ENCODE data around the gene ESRRB. TPM values are rescaled to one million over a fixed set of nuclear protein-coding genes. Genes with fewer than 3 reads are reported as not detected.

Gene ESRRB
- total and polyA plus RNA-seq, 8 donors: 0.58 to 4.6 (median 3.8) TPM; not detected in 2

GRCh38 chr14:76412501-76412900 is 36.6 kb downstream of the ESRRB start:
- TF ChIP-seq CTCF (IDR thresholded peaks at IDR 0.05) (no peak), POLR2A (IDR thresholded peaks at IDR 0.05) (no peak)

GRCh38 chr14:76413106-76413961 is 37.4 kb downstream of the ESRRB start:
- Histone ChIP-seq H3K4me3 (no peak overlapping the region), H3K27me3 (peaks cover 0 to 50% (median 8%) of the 10 kb centered on the region in 3 donors)
- 31 to 51% (median 35%) methylated on average over 14 to 22 of the region's 23 CpGs for WGBS, 5 donors

More at GRCh38 chr14:76412501-76412900, 36.6 kb downstream of the ESRRB start:
- Histone ChIP-seq H3K9me3 (no peaks in the 10 kb centered on the region), H3K4me3 (no peak overlapping the region), H3K4me1 (no peaks in the 10 kb centered on the region), H3K27ac (no peak overlapping the region), H3K36me3 (no peaks in the 10 kb centered on the region), H3K27me3 (peaks cover 0 to 55% (median 11%) of the 10 kb centered on the region in 3 donors)
- 21 to 36% (median 23%) methylated on average over 5 of the region's 5 CpGs for WGBS, 5 donors
- intact Hi-C loops (cut with DNase I; ENCODE audit: low total_unique reads): no loop called here
- no peak for DNase-seq

GRCh38 chr14:76413962-76414600 is 38.1 kb downstream of the ESRRB start:
- H3K27me3 ChIP-seq: peaks cover 0 to 50% (median 8%) of the 10 kb centered on the region in 3 donors
- intact Hi-C loops (cut with DNase I; ENCODE audit: low total_unique reads): no loop called here
- 9 to 35% (median 13%) methylated on average over 8 to 36 of the region's 36 CpGs for WGBS, 5 donors

More at GRCh38 chr14:76413106-76413961, 37.4 kb downstream of the ESRRB start:
- no peaks in the 10 kb centered on the region for H3K36me3 ChIP-seq
- H3K4me1 ChIP-seq: no peaks in the 10 kb centered on the region
- TF ChIP-seq POLR2A (IDR thresholded peaks at IDR 0.05) (no peak), EP300 (IDR thresholded peaks at IDR 0.05) (no peak), POLR2AphosphoS5 (IDR thresholded peaks at IDR 0.05) (no peak), CTCF (IDR thresholded peaks at IDR 0.05) (no peak)
- no peak overlapping the region for H3K27ac ChIP-seq
- intact Hi-C loops (cut with DNase I; ENCODE audit: low total_unique reads): no loop called here
- H3K9me3 ChIP-seq: no peaks in the 10 kb centered on the region
- DNase-seq: no peak

More at GRCh38 chr14:76413962-76414600, 38.1 kb downstream of the ESRRB start:
- Histone ChIP-seq H3K36me3 (no peaks in the 10 kb centered on the region), H3K4me1 (no peaks in the 10 kb centered on the region), H3K9me3 (no peaks in the 10 kb centered on the region), H3K4me3 (no peak overlapping the region), H3K27ac (no peak overlapping the region)
- TF ChIP-seq CTCF (IDR thresholded peaks at IDR 0.05) (no peak), POLR2A (IDR thresholded peaks at IDR 0.05) (no peak), EP300 (IDR thresholded peaks at IDR 0.05) (no peak), POLR2AphosphoS5 (IDR thresholded peaks at IDR 0.05) (no peak)
- DNase-seq: no peak

All from stomach (tissue), 9 donors.